ENCODE data around the gene KNDC1.

Gene KNDC1

GRCh38 chr10:133167693-133168616, 7.9 kb downstream of the KNDC1 start:
- TF ChIP-seq EZH2phosphoT487 (IDR thresholded peaks at IDR 0.05; ENCODE audit: low read depth): no peak
- TF ChIP-seq, protein P1, sequence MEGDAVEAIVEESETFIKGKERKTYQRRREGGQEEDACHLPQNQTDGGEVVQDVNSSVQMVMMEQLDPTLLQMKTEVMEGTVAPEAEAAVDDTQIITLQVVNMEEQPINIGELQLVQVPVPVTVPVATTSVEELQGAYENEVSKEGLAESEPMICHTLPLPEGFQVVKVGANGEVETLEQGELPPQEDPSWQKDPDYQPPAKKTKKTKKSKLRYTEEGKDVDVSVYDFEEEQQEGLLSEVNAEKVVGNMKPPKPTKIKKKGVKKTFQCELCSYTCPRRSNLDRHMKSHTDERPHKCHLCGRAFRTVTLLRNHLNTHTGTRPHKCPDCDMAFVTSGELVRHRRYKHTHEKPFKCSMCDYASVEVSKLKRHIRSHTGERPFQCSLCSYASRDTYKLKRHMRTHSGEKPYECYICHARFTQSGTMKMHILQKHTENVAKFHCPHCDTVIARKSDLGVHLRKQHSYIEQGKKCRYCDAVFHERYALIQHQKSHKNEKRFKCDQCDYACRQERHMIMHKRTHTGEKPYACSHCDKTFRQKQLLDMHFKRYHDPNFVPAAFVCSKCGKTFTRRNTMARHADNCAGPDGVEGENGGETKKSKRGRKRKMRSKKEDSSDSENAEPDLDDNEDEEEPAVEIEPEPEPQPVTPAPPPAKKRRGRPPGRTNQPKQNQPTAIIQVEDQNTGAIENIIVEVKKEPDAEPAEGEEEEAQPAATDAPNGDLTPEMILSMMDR (IDR thresholded peaks at IDR 0.05; ENCODE audit: low read depth, low read length): no peak
- no peaks in the 10 kb centered on the region for H3K9me3 ChIP-seq (ENCODE audit: insufficient read depth, low read length)
- no peak overlapping the region for H3K27ac ChIP-seq (ENCODE audit: low read length)
- no peaks in the 10 kb centered on the region for H3K79me2 ChIP-seq (ENCODE audit: low read length)
- no peaks in the 10 kb centered on the region for H3K27me3 ChIP-seq (ENCODE audit: low read depth, low read length)
- H4K20me1 ChIP-seq (ENCODE audit: insufficient read depth, low read length): no peaks in the 10 kb centered on the region
- no peaks in the 10 kb centered on the region for H3K36me3 ChIP-seq (replicated peaks; ENCODE audit: low read depth, low read length)
- H2AFZ ChIP-seq (ENCODE audit: low read depth, low read length): no peak overlapping the region
- H3K4me3 ChIP-seq (ENCODE audit: low read length): no peak overlapping the region
- H3K4me1 ChIP-seq (ENCODE audit: low read length): no peaks in the 10 kb centered on the region
- no peak overlapping the region for H3K9ac ChIP-seq (ENCODE audit: low read length)
- H3K4me2 ChIP-seq (ENCODE audit: low read length): no peak overlapping the region

- TF ChIP-seq EZH2phosphoT487 (IDR thresholded peaks at IDR 0.05; ENCODE audit: low read depth): no peak
- TF ChIP-seq, protein P1 (IDR thresholded peaks at IDR 0.05; ENCODE audit: low read depth, low read length): no peak
- Histone ChIP-seq H3K36me3 (replicated peaks; ENCODE audit: low read depth, low read length) (no peaks in the 10 kb centered on the region), H3K4me1 (ENCODE audit: low read length) (no peaks in the 10 kb centered on the region), H3K27me3 (ENCODE audit: low read depth, low read length) (no peaks in the 10 kb centered on the region), H4K20me1 (ENCODE audit: insufficient read depth, low read length) (no peaks in the 10 kb centered on the region), H3K4me3 (ENCODE audit: low read length) (no peak overlapping the region), H3K9me3 (ENCODE audit: insufficient read depth, low read length) (no peaks in the 10 kb centered on the region), H3K27ac (ENCODE audit: low read length) (no peak overlapping the region), H3K4me2 (ENCODE audit: low read length) (no peak overlapping the region), H3K79me2 (ENCODE audit: low read length) (no peaks in the 10 kb centered on the region), H2AFZ (ENCODE audit: low read depth, low read length) (no peak overlapping the region), H3K9ac (ENCODE audit: low read length) (no peak overlapping the region)
Measured at GRCh38 chr10:133168617-133169031, 8.6 kb downstream of the KNDC1 start.

GRCh38 chr10:133169173-133169947, 9.3 kb downstream of the KNDC1 start:
- no peaks in the 10 kb centered on the region for H3K79me2 ChIP-seq (ENCODE audit: low read length)
- no peaks in the 10 kb centered on the region for H3K36me3 ChIP-seq (replicated peaks; ENCODE audit: low read depth, low read length)
- no peak overlapping the region for H2AFZ ChIP-seq (ENCODE audit: low read depth, low read length)
- H3K9me3 ChIP-seq (ENCODE audit: insufficient read depth, low read length): no peaks in the 10 kb centered on the region
- no peak overlapping the region for H3K9ac ChIP-seq (ENCODE audit: low read length)
- H3K4me1 ChIP-seq (ENCODE audit: low read length): no peaks in the 10 kb centered on the region
- H4K20me1 ChIP-seq (ENCODE audit: insufficient read depth, low read length): no peaks in the 10 kb centered on the region
- no peaks in the 10 kb centered on the region for H3K27me3 ChIP-seq (ENCODE audit: low read depth, low read length)
- TF ChIP-seq EZH2phosphoT487 (IDR thresholded peaks at IDR 0.05; ENCODE audit: low read depth): no peak
- TF ChIP-seq, protein P1 (IDR thresholded peaks at IDR 0.05; ENCODE audit: low read depth, low read length): no peak
- H3K4me2 ChIP-seq (ENCODE audit: low read length): no peak overlapping the region
- no peak overlapping the region for H3K4me3 ChIP-seq (ENCODE audit: low read length)
- H3K27ac ChIP-seq (ENCODE audit: low read length): no peak overlapping the region

GRCh38 chr10:133170092-133170491, 10.1 kb downstream of the KNDC1 start:
- H3K27ac ChIP-seq (ENCODE audit: low read length): no peak overlapping the region
- no peak overlapping the region for H3K9ac ChIP-seq (ENCODE audit: low read length)
- H3K9me3 ChIP-seq (ENCODE audit: insufficient read depth, low read length): no peaks in the 10 kb centered on the region
- no peaks in the 10 kb centered on the region for H3K4me1 ChIP-seq (ENCODE audit: low read length)
- H3K36me3 ChIP-seq (replicated peaks; ENCODE audit: low read depth, low read length): no peaks in the 10 kb centered on the region
- TF ChIP-seq, protein P1 (IDR thresholded peaks at IDR 0.05; ENCODE audit: low read depth, low read length): no peak
- no peak for TF ChIP-seq EZH2phosphoT487 (IDR thresholded peaks at IDR 0.05; ENCODE audit: low read depth)
- H3K4me2 ChIP-seq (ENCODE audit: low read length): no peak overlapping the region
- H3K27me3 ChIP-seq (ENCODE audit: low read depth, low read length): no peaks in the 10 kb centered on the region
- H3K4me3 ChIP-seq (ENCODE audit: low read length): no peak overlapping the region
- H4K20me1 ChIP-seq (ENCODE audit: insufficient read depth, low read length): no peaks in the 10 kb centered on the region
- H3K79me2 ChIP-seq (ENCODE audit: low read length): no peaks in the 10 kb centered on the region
- H2AFZ ChIP-seq (ENCODE audit: low read depth, low read length): no peak overlapping the region
